RWPE1 (cell line): Measurements from ENCODE around the gene GABPB2.

ENCODE experiments used
- CTCF ChIA-PET: fragments of 350-600 bp; sonication (Branson Sonifier 250); formaldehyde crosslinking; extraction: SDS; loops from one replicate; lab custom pipeline; 2021; lab: Yijun Ruan, JAX
- POLR2A ChIA-PET: fragments of 400-600 bp; formaldehyde crosslinking; extraction: SDS; loops from one replicate; lab custom pipeline; 2020; ENCODE audit warnings: antibody characterized with exemption; ENCODE audit not compliant: low non-redundant PET; lab: Yijun Ruan, JAX
- DNase-seq: peaks from one replicate; pipeline ENCODE4 v3.0.0; 2012; ENCODE audit warnings: low spot score
- H3K27ac ChIP-seq: fragments of 450-650 bp; 2 replicates; pipeline ENCODE4 v1.5.1; 2017
- CTCF ChIP-seq: fragments of 450-650 bp; conservative IDR thresholded peaks from 2 replicates; pipeline ENCODE4 v1.5.1; 2017; ENCODE audit warnings: low read depth, mild to moderate bottlenecking

The GABPB2 gene

GRCh38 chr1:151058692-151059091 lies 11.9 kb upstream of the GABPB2 start:
- DNase-seq = peak; percentile 88
- ChIA-PET CTCF (interaction anchor here (0.6 to 1.9 kb wide), 9 partner anchors 11 to 363 kb away, joined by 3 to 8 read pairs (median 3); partner anchors contain the start of genes C1orf56 and MINDY1), POLR2A (interaction anchor here (1.1 kb wide), 1 partner anchor 11 kb away, joined by 7 read pairs; the partner anchor contains the start of gene C1orf56)
- no peak for TF ChIP-seq CTCF
- H3K27ac ChIP-seq = peak overlapping the region; percentile 88

- TF ChIP-seq CTCF = peak; percentile 88
- ChIA-PET POLR2A (interaction anchor here (1.1 kb wide), 1 partner anchor 11 kb away, joined by 7 read pairs; the partner anchor contains the start of gene C1orf56), CTCF (interaction anchor here (0.6 to 1.9 kb wide), 9 partner anchors 11 to 363 kb away, joined by 3 to 8 read pairs (median 4); partner anchors contain the start of genes C1orf56 and GABPB2)
- DNase-seq = peak; percentile 85
- peak within 1 kb of the TSS; percentile 88 for H3K27ac ChIP-seq
Observed at GRCh38 chr1:151059109-151060006, 11.2 kb upstream of the GABPB2 start, which contains the start of gene CDC42SE1. Gene CDC42SE1 (minus strand): TSS chr1:151059622. CDS start chr1:151055730, 3,892 bp downstream.

- peak; percentile 62 for DNase-seq
- H3K27ac ChIP-seq = peak within 1 kb of the TSS; percentile 88
- ChIA-PET CTCF (interaction anchor here (0.8 to 1.9 kb wide), 4 partner anchors 11 to 54 kb away, joined by 4 to 8 read pairs (median 6); partner anchors contain the start of genes C1orf56 and GABPB2), POLR2A (no interaction called here)
- TF ChIP-seq CTCF = no peak
Observed at GRCh38 chr1:151060007-151060656, 10.4 kb upstream of the GABPB2 start, which contains the start of gene MLLT11. Gene MLLT11 (plus strand): TSS chr1:151060397. CDS start chr1:151067225, 6,828 bp downstream.

GRCh38 chr1:151060657-151061421 lies 9.7 kb upstream of the GABPB2 start:
- no peak for TF ChIP-seq CTCF
- ChIA-PET POLR2A (no interaction called here), CTCF (interaction anchor here (0.6 to 1.9 kb wide), 2 partner anchors 13 to 323 kb away, joined by 4 to 8 read pairs; partner anchors contain the start of gene C1orf56)
- DNase-seq = no peak
- peak overlapping the region; percentile 88 for H3K27ac ChIP-seq

GRCh38 chr1:151061704-151062103 lies 8.9 kb upstream of the GABPB2 start:
- TF ChIP-seq CTCF = no peak
- DNase-seq = no peak
- POLR2A ChIA-PET = interaction anchor here (0.6 kb wide), 1 partner anchor 16 kb away, joined by 4 read pairs; no protein-coding TSS in a partner anchor
- no peak overlapping the region for H3K27ac ChIP-seq
- CTCF ChIA-PET = interaction anchor here (0.5 to 0.6 kb wide), 2 partner anchors 98 to 609 kb away, joined by 3 to 7 read pairs; no protein-coding TSS in a partner anchor
